ENCODE data around the gene LMF1.
A peak's percentile ranks its signal among the peaks of the same experiment; 100 is the strongest.
"Not testable (repeated sequence)": the region's sequence is repeated elsewhere in the genome, so short reads cannot be mapped to it uniquely, and the experiment has no call there.

The LMF1 gene

DNA sequence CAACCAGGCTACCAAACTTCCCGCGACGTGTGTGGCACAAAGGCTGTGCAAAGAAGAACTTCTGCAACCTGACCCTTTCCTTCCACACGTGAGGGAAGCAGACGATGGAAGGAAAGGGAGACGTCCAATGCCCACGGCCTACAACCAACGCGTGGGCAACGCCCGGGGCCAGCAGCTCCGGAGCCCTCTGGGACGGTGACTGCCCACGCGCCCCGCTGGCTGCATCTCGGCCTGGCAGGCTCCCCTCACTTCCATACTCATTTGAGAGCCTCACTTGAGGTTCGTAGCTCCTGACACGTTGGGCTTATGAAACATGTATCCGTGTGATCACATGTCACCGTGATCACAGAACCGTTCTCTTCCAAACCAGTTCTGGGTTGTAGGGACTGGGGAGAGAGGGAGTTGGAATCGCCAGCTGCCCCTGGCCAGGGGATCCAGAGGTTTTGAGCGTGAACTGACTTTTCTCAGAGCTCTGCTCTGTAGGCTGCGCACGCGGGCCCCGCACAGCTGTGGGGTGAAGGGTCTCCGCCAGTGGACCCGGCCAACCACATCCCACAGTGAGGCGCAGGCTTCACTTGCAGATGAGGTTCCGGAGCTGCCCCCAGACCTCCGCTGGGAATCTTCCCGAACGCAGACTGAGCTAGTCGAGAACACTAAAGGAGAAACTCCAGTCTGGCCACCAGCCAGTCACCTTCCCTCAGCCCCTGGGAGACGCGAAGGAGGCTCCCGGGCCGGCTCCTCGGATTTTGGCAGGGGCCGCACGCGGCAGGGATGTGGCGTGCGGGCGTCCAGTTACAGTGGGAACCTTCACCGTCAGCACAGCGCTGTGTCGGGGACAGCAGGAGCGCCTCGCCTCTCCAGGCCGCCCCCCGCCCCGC is 1.0 kb downstream of the LMF1 start:
- DNase-seq: no peak

DNA sequence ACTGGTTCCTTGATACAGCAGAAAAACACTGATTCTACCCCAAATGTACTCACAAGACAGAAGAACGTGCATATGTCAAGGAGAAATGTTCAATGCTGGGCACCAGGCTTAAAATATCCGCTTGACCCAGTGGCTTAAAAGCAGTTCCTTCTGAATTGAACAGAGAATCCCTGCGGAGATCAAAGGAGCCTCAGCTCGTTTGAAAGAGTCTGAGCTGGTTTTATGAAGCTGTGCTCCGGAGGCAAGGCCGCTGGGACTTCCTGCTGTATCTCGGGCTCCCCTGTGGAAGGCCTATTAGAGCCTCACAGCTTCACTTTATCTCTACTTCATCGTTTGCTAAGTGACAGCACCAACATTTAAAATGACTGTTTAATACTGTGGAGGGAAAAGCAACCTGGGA is 2.2 kb downstream of the LMF1 start:
- DNase-seq: no peak

DNA sequence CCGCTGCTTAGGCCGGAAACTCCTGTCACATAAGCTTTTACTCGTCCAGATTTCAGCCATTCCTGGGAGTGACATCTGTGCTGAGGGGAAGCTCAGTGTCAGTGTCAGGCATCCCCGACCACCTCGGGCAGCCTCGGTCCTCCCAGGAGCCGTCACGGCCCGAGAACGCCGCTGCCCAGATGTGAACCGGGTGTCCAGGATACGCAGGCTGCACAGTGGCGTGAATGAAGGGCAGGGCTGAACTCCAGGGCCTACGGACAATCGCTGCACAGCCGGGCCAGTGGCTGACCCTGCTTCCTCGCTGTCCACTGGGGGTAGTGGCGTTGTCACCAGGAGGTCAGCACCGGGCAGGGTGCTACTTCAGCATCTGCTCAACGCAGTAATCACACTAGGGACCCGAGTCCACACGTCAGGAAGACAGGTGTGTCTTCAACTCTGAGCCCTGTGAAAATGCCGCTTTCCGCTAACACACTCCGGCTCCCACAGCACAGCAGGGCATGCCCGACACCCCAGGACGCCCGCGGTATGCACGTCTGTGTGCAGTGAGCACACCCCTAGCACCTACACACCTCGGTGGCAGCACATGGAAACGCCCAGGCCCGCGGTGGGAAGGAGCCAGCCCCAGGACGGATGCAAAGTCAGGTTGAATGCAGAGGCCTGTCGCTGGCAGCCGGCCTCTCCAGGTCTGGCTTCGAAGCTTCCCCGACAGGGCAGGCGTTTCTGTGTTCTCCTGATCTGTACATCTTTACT is 3.1 kb downstream of the LMF1 start:
- no peak for DNase-seq

DNA sequence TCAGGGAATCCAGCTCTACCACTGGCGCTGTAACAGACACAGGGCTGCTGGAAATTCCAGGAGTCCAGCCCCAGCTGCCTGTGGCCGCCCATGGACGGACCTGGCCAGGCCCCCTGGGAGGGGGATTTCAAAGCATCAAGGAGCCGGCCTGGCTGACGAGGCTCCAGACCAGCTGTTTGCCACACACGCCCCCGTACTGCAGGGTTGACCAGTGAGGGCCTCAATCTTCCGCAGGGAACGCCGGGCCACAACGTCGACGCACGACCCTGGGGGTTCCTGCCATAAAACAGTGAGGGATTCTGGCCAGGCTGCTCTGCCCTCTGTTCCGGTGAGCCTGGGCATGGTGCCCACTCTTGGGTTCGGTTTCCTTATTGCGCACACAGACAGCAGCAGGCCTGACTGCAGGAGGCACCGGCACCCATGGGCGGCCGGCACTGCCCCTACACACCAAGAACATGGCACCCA is 3.7 kb downstream of the LMF1 start:
- no peak for DNase-seq

DNA sequence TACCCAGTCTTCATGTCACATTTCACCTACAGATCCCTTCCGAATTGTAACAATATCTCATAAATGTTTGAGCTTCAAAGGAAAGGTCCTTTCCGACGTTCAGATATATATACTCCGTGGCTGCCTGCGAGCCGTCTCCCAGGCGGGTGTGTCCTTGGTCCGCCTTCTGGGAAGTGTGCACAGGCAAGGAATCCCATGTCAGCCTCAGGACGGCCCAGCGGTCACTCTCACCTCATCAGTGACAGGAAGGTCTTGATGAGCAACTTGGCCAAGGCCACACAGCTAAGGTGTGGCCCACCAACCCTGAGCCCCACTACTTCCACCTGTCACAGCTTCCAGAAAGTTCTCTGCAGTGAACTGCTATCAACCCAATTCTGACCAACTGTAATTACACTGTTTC is 4.3 kb downstream of the LMF1 start:
- DNase-seq: no peak

DNA sequence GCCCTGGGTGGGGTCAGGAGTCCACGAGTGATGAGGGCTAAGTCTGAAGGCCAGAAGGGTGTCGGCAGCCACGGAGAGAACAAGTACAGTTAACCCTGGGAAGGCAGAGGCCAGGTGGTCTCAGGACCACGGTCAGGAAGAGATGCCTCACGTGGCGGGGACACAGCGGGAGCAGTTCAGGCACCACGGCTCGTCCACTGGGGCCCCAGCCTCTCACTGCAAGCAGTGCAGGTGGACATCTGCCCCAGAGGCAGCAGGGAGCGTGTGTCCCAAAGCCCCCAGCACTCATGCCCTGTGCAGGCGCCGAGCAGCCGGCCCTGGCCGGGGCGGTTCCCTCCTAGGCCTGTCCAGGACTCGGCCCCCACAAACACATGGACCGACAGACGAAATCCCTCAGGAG is 4.7 kb downstream of the LMF1 start:
- no peak for DNase-seq

DNA sequence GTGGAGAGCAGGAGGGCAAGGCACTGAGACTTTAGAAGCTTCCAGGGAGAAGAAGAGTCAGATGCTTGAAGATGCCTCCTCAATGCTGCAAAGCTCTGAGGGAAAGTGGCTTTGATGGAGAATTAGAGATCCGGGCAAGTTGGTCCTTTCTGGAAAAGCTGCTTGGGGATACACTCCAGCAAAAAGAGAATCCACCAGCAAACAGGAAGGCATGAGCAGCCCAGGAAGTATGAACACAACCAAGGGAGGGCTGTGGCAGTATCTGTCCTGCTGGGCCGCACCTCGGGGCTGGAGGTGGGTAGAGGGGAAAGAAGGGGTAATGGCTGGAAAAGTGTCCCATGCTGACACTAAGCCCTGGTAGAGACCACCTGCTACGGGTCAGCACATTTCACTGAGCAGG is 5.3 kb downstream of the LMF1 start:
- no peak for DNase-seq

DNA sequence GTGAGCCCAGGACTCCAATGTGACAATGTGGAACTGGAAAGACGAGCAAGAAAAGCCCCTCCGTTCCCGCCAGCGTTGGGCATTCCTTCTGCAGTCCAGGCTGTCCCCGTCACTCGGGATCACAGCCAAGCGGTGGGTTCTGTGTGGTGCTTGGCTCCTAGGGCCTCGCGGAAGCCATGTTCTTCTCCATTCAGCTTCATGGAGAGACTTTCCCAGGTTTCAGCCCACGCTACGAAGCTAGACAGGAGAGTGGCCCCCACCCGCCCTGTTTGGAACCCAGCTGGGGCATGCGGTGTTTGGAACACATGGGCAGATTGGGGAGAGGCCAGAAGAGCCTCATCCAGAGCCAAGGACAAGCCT is 5.8 kb downstream of the LMF1 start:
- DNase-seq: no peak

DNA sequence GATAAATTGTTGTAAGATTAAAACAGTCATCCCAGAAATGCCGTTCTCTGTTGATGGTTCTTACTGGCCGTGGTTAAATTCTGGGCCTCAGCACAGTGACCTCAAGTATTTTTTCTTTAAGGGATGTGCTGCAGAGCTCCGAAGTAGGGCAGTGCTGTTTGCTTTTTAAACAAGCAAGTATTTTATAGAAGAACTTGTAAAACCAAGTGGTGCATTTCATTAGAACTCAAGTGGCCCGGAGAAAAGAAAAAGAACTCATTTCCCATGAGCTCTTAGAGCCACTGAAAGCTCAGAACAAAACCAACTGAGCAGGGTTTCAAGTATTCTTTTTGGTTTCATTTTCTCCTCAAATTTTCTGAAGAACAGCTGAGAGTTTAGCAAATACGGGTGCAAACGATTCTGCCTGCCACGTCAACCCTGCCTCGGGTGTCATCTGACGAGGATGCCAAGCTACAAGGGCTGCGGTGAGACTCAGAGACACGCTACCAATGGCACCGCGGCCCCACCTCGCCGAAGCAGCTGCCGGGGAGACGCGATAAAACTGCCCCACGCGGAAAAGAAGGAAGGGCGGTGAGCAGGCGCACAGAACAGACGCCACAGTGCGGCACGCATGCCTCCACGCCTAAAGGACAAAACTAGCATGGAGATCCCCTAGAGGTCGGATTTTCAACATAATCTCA is 6.3 kb downstream of the LMF1 start:
- peak; percentile 56 to 78 for DNase-seq

DNA sequence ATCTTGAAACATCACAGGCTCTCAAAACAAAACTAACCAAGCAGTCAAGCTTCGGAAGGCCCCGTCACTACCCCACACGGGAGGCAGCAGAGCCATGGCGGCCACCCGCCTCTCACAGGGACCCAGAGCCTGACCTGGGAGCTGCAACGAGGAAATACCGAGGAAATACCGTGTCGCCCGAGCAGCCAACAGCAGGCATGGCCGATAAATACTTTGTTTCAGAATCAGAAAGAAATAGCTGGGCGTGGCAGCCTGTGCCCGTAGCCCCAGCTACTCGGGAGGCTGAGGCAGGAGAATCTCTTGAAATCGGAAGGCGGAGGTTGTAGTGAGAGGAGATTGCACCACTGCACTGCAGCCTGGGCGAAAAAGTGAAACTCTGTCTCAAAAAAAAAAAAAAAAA is 6.9 kb downstream of the LMF1 start:
- no peak for DNase-seq

DNA sequence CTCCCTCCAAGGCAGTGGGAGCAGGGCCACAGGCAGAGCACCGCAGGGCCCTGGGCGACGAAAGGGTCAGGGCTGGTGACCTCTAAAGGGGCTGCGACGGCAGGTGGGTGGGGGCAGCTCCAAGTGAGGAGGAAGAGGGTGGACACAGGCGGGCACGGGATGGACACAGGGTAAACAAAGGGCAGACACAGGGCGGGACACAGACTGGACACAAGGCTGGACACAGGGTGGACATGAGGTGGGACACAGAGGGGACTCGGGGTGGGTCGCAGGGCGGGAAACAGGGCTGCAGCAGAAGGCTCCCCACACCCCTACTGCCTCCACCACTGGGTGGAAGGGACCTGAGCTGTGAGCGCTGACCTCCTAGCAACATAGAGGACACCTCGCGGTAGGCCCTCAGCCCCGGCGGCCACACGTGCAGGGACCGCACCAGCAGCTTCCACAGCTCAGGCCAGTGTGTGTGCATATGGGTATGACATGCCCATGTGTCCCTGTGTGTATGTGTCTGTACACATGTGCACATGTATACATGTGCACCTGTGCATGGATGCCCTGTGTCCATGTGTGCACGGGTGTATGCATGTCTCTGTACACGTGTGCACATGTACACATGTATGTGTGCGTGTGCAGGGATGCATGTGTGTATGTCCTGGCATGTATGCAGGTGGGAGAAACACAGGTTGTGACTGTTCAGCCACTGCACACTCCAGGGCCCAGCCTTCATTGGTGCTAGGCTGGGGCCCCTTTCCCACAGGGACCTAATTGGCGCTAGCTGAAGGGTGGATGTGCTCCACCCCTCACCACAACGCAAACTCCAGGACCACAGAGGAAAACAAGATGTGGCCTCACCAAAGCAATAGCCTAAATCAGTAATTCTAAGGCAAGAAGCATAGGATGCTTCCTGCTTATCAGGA is 7.6 kb downstream of the LMF1 start:
- DNase-seq: no peak

DNA sequence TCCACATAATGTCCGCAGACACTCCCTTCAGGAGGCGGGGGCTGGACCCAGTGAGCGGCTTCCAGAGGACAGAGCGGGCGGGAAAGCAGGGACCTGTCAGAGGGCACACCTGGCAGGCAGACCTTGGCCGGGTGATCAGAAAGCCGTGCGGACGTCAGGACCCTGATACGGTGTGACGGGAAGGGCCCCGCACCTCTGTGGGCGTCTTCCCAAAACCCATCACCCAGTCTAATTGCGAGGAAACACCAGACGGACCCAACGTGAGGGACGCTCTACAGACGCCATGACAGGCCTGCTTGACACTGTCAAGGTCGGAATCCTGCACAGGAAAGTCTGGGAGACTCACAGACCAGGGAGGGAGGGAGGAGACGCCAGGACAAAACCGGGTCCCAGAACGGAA is 8.4 kb downstream of the LMF1 start:
- no peak for DNase-seq

DNA sequence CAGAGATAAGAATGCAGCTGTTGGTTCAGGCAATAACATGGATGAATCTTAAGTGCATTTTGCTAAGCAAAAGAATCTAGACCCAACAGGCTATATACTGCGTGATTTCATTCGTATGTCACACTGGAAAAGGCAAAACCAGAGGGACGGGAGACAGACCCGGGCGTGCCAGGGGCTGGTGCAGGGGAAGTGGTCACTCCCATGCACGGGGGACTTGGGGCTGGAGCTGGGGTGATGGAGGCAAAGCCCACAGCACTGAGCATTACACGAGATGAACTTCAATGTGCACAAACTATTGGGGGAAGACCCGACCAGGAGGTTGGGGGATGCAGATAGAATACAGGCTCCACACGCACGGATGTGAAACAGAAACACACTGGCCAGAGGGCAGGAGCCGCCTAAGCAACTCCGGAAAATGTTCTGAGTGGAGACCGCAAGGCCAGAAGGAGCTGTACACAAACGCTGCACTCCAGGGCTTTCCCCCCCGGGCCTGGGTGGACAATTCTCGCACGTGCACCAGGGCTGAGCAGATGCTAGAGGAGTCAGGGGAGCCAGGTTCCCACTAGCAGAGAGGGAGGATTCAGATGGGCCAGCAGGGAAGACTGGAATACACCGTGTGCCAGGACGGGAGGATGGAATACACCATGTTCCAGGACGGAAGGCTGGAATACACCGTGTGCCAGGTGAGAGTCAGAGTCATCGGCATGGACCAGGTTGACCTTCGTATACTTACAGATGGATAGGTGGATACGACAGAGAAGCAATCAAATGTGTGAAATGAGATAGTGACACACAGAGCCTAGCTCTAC is 11.3 kb downstream of the LMF1 start:
- DNase-seq: no peak

DNA sequence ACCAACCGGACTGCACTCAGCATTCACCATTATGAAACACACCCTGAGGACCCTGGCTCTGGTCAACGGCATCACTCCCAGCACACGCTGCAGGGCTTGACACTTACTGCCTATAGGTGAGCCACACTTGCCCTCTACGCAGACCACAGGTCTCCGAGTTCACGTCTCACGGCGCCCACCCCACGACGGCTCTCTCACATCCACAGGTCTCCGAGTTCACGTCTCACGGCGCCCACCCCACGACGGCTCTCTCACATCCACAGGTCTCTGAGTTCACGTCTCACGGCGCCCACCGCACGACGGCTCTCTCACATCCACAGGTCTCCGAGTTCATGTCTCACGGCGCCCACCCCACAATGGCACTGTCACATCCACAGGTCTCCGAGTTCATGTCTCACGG is 15.0 kb downstream of the LMF1 start:
- DNase-seq: not testable (repeated sequence)

DNA sequence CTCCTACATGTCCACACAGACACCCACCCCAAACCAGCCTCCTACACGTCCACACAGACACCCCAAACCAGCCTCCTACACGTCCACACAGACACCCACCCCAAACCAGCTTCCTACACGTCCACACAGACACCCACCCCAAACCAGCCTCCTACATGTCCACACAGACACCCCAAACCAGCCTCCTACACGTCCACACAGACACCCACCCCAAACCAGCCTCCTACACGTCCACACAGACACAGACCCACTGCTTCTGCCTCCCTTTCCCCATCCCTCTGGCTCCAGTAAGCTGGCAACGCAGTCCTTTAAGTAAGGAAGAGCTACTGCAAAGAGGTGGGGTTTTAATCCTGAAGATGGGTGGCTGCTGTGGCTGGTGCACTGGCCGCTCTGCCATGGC is 17.0 kb downstream of the LMF1 start:
- DNase-seq: not testable (repeated sequence)

DNA sequence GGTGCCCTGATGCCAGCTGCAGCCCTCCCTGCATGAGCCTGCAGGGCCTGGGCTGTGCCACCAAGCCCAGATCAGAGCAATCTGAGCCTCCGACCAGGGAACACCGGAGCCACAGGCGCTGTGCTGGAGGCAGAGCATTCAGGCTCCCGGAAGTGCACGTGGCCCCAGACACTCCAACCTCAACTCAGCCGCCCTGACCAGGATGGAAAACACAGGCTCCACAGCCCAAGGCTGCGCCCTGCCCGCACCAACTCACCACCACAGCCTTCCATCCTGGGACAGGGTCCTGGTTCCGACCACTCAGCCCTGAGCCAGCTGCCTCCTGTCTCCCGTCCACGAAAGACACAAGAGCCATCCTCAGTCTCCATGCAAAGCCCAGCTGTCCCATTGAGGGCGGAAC is 18.5 kb downstream of the LMF1 start:
- DNase-seq: no peak

DNA sequence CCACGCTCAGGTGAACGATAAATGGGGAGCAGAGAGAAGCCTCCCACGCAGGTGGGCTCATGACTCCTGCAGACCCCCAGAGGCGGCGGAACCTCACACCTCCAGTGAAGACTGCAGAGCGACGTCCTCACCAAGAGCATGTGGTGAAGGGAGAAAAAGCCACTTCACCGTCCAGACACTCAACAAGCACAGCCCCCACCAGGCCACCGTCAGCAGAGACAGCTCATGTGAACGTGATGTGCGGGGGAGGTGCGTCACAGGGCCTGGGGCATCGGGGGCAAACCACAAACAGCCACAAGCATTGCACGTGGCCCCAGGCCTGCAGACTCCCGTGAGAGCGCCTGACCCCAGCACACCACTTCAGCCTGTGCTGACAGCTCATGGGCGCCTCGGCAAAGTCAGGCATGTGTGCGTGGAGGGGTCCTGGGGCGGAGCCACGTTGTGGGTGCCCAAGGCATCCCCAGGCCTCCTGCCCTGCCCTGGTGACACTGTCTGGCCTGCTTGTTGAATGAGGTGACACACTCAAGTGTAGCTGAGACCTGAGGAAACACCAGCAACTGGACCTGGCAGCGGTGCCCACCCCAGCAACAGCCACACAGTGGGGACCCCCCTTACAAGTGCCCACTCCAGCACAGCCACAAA is 19.0 kb downstream of the LMF1 start:
- DNase-seq: no peak

DNA sequence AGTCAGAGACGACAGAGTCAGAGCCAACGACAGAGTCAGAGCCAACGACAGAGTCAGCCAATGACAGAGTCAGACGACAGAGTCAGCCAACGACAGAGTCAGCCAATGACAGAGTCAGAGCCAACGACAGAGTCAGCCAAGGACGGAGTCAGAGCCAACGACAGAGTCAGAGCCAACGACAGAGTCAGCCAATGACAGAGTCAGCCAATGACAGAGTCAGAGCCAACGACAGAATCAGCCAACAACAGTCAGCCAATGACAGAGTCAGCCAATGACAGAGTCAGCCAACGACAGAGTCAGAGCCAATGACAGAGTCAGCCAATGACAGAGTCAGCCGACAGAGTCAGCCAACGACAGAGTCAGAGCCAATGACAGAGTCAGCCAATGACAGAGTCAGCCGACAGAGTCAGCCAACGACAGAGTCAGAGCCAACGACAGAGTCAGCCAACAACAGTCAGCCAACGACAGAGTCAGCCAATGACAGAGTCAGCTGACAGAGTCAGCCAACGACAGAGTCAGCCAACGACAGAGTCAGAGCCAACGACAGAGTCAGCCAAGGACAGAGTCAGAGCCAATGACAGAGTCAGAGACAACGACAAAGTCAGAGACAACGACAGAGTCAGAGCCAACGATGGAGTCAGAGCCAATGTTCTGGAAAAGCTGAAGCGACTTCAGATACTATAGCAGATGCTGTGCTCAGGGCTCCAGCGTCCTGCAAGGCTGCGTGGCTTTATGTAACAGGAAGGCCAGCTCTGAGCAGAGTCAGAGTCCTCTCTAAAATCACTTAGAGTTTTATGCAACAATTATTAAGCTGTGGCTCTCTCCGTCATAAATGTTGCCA is 19.8 kb downstream of the LMF1 start:
- not testable (repeated sequence) for DNase-seq

DNA sequence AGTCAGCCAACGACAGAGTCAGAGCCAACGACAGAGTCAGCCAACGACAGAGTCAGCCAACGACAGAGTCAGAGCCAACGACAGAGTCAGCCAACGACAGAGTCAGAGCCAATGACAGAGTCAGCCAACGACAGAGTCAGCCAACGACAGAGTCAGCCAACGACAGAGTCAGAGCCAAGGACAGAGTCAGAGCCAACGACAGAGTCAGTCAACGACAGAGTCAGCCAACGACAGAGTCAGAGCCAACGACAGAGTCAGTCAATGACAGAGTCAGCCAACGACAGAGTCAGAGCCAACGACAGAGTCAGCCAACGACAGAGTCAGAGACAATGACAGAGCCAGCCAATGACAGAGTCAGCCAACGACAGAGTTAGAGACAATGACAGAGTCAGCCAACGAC is 22.0 kb downstream of the LMF1 start:
- DNase-seq: not testable (repeated sequence)

DNA sequence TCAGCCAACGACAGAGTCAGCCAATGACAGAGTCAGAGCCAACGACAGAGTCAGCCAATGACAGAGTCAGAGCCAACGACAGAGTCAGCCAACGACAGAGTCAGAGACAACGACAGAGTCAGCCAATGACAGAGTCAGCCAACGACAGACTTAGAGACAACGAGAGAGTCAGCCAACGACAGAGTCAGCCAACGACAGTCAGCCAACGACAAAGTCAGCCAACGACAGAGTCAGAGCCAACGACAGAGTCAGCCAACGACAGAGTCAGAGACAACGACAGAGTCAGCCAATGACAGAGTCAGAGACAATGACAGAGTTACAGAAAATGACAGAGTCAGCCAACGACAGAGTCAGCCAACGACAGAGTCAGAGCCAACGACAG is 22.9 kb downstream of the LMF1 start:
- not testable (repeated sequence) for DNase-seq

All from stimulated activated CD4-positive, alpha-beta T cell treated with anti-CD3 and anti-CD28 coated beads, Interleukin-4, amount 100 ng/mL, for 4 hours (primary cell).